IMR-90 (cell line): ENCODE results near the gene KCNMB1. TPM values are rescaled to one million over a fixed set of nuclear protein-coding genes. Genes with fewer than 3 reads are reported as not detected.

Experiments
- ATAC-seq: fragments of 200-7000 bp; cut with Tn5 transposase; 2 replicates; pipeline ENCODE4 v1.9.1; 2020; ENCODE audit warnings: low read depth, mild to moderate bottlenecking, moderate library complexity
- BruUV-seq: library from RNA; stranded (reverse); fragments of 400-500 nt; replicated peaks from 2 replicates; lab custom pipeline; 2021; lab: Mats Ljungman, UMichigan
- CTCF ChIA-PET: fragments of 300-600 bp; formaldehyde crosslinking; extraction: SDS; loops from one replicate; lab custom pipeline; 2021; ENCODE audit warnings: antibody characterized with exemption; lab: Yijun Ruan, JAX
- POLR2A ChIA-PET: fragments of 300-600 bp; sonication (Branson Sonifier 250); formaldehyde crosslinking; loops from one replicate; lab custom pipeline; 2022; ENCODE audit warnings: antibody characterized with exemption; ENCODE audit not compliant: unreplicated experiment; lab: Charles Lee
- DNase-seq: peaks from one replicate; pipeline ENCODE4 v3.0.0; 2013
- H2AFZ ChIP-seq: replicated peaks from 2 replicates; pipeline ENCODE3; 2013; ENCODE audit warnings: low read length, mild to moderate bottlenecking; ENCODE audit not compliant: poor library complexity
- H2AK5ac ChIP-seq: 2 replicates; pipeline ENCODE4 v1.6.1; 2013; ENCODE audit warnings: low read depth, low read length, inconsistent platforms
- H2AK9ac ChIP-seq: replicated peaks from 2 replicates; pipeline ENCODE3; 2013; ENCODE audit warnings: mild to moderate bottlenecking, low read depth, low read length, moderate library complexity; ENCODE audit not compliant: poor library complexity
- H2BK120ac ChIP-seq: 2 replicates; pipeline ENCODE4 v1.6.1; 2013; ENCODE audit warnings: low read depth, low read length, inconsistent platforms
- H2BK15ac ChIP-seq: 3 replicates; pipeline ENCODE4 v1.6.1; 2013; ENCODE audit warnings: low read depth, low read length, inconsistent platforms
- H2BK20ac ChIP-seq: 2 replicates; pipeline ENCODE4 v1.6.1; 2013; ENCODE audit warnings: low read depth, mild to moderate bottlenecking, inconsistent platforms, low read length, moderate library complexity
- H2BK5ac ChIP-seq: 2 replicates; pipeline ENCODE4 v1.6.1; 2013; ENCODE audit warnings: mild to moderate bottlenecking, low read depth, low read length, inconsistent platforms; ENCODE audit not compliant: poor library complexity, severe bottlenecking
- H3K14ac ChIP-seq: replicated peaks from 2 replicates; pipeline ENCODE4 v1.6.1; 2013; ENCODE audit warnings: low read depth, low read length, inconsistent platforms
- H3K18ac ChIP-seq: 2 replicates; pipeline ENCODE4 v1.6.1; 2013; ENCODE audit warnings: low read depth, low read length, control low read depth
- H3K23ac ChIP-seq: 2 replicates; pipeline ENCODE4 v1.6.1; 2013; ENCODE audit warnings: low read depth, low read length, inconsistent platforms
- H3K27ac ChIP-seq: 2 replicates; pipeline ENCODE4 v1.5.1; 2013; ENCODE audit warnings: mild to moderate bottlenecking, control low read depth, low read length; ENCODE audit not compliant: insufficient read depth
- H3K27me3 ChIP-seq: 2 replicates; pipeline ENCODE4 v1.6.1; 2013; ENCODE audit warnings: low read length; ENCODE audit not compliant: control insufficient read depth, insufficient read depth
- H3K36me3 ChIP-seq: 2 replicates; pipeline ENCODE4 v1.6.1; 2013; ENCODE audit warnings: low read length, mixed read lengths; ENCODE audit not compliant: control insufficient read depth, insufficient read depth
- H3K4ac ChIP-seq: 2 replicates; pipeline ENCODE4 v1.6.1; 2013; ENCODE audit warnings: low read depth, low read length, inconsistent platforms
- H3K4me1 ChIP-seq: 2 replicates; pipeline ENCODE4 v1.6.1; 2013; ENCODE audit warnings: low read length, mixed read lengths; ENCODE audit not compliant: control insufficient read depth, insufficient read depth
- H3K4me2 ChIP-seq: 2 replicates; pipeline ENCODE4 v1.6.1; 2013; ENCODE audit warnings: low read depth, mild to moderate bottlenecking, control low read depth, low read length, moderate library complexity
- H3K4me3 ChIP-seq: 2 replicates; pipeline ENCODE4 v1.5.1; 2013; ENCODE audit warnings: low read depth, mild to moderate bottlenecking, control low read depth, low read length, moderate library complexity; ENCODE audit not compliant: insufficient read depth
- H3K56ac ChIP-seq: 2 replicates; pipeline ENCODE4 v1.6.1; 2013; ENCODE audit warnings: low read length, inconsistent platforms; ENCODE audit not compliant: insufficient read depth; ENCODE audit errors: extremely low read depth
- H3K79me1 ChIP-seq, 2 experiments: 2 replicates each; pipeline ENCODE4 v1.6.1; 2013; ENCODE audit warnings: low read length in 2 of 2, inconsistent platforms in 1 of 2, low read depth in 1 of 2
- H3K9ac ChIP-seq: 2 replicates; pipeline ENCODE4 v1.6.1; 2013; ENCODE audit warnings: low read depth, low read length, control low read depth
- H3K9me1 ChIP-seq: 2 replicates; pipeline ENCODE4 v1.6.1; 2013; ENCODE audit warnings: low read length, inconsistent platforms; ENCODE audit not compliant: insufficient read depth
- H3K9me3 ChIP-seq: 2 replicates; pipeline ENCODE4 v1.6.1; 2013; ENCODE audit warnings: low read length; ENCODE audit not compliant: control insufficient read depth, insufficient read depth
- H4K20me1 ChIP-seq: 2 replicates; pipeline ENCODE4 v1.6.1; 2013; ENCODE audit warnings: low read length, inconsistent platforms; ENCODE audit not compliant: insufficient read depth
- H4K5ac ChIP-seq: 2 replicates; pipeline ENCODE4 v1.6.1; 2013; ENCODE audit warnings: mild to moderate bottlenecking, low read depth, low read length, control low read depth
- H4K8ac ChIP-seq, 2 experiments: 2 replicates each; pipeline ENCODE4 v1.6.1; 2013; ENCODE audit warnings: low read depth in 2 of 2, low read length in 2 of 2, control low read depth in 1 of 2, inconsistent platforms in 1 of 2
- H4K91ac ChIP-seq: 2 replicates; pipeline ENCODE4 v1.6.1; 2013; ENCODE audit warnings: low read depth, low read length, inconsistent platforms; ENCODE audit not compliant: insufficient read depth
- FOS ChIP-seq: fragments of 150-350 bp; IDR thresholded peaks from 2 replicates; pipeline ENCODE4 v1.6.1; 2016; ENCODE audit warnings: low read depth, low read length
- SMC3 ChIP-seq: fragments of 150-350 bp; IDR thresholded peaks from 2 replicates; pipeline ENCODE4 v1.6.1; 2016; ENCODE audit warnings: low read depth, mild to moderate bottlenecking, antibody characterized with exemption, low read length, moderate library complexity
- USF2 ChIP-seq: fragments of 150-350 bp; IDR thresholded peaks from 2 replicates; pipeline ENCODE4 v1.6.1; 2017; ENCODE audit warnings: mild to moderate bottlenecking, antibody characterized with exemption, low read length, low read depth
- WGBS, 2 experiments: methylation state at CpG; one replicate each; pipeline versions ENCODE4 v1.1.5 to v1.1.7; 2013; ENCODE audit warnings: missing lambda C conversion rate in 2 of 2; ENCODE audit not compliant: insufficient read length in 1 of 2; ENCODE audit errors: extremely low coverage in 2 of 2; 5-methylcytosine and 5-hydroxymethylcytosine counted together
- dilution Hi-C: fragments of 300-500 bp; cut with HindIII; formaldehyde crosslinking; loops from one replicate; pipeline ENCODE4 v1.14.3; 2018; ENCODE audit warnings: low sequenced_read_pairs; ENCODE audit not compliant: unreplicated experiment
- in situ Hi-C: fragments of 300-500 bp; cut with MboI; formaldehyde crosslinking; loops from 3 replicates; pipeline ENCODE4 v1.14.3; 2019; ENCODE audit warnings: low sequenced_read_pairs, inconsistent platforms, mixed read lengths
- intact Hi-C: fragments of 100-400 bp; cut with micrococcal nuclease; formaldehyde crosslinking; loops from 2 replicates; pipeline ENCODE4 v1.10.0; 2022
- polyA plus RNA-seq, 3 experiments: library from polyadenylated mRNA; depleted of rRNA; stranded (reverse); fragments of >200 nt; gene quantifications; 2 replicates each; pipeline ENCODE4 v1.2.3, GENCODE V29; 2012; ENCODE audit warnings: low replicate concordance in 1 of 3
- total RNA-seq: library from RNA; depleted of rRNA; stranded (reverse); fragments of >200 nt; gene quantifications from 2 replicates; pipeline ENCODE4 v1.2.3, GENCODE V29; 2012

KCNMB1 gene
- total and polyA plus RNA-seq, 2 of the 4 experiments (the other 2 are of a cell fraction), result not detected

DNA sequence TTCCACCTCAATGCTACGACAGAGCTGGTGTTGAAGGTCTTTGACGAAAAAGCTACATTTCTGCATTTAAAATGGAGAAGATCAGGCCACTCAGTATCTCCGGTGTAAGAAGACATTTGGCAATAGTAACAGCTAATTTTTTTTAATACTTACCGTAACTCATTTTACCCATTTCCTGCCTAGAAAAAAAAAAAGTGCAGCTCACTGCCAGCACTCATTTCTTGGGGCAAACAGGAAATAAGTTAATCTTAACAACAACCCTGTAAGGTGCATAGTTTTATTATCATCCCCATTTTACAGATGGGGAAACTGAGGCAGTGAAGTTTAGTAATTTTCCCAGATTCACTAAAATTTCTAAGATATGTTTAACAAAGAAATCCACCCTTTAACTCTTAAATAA is 27.4 kb upstream of the KCNMB1 start:
- ChIA-PET POLR2A (no interaction called here), CTCF (no interaction called here)
- intact Hi-C loops (no loop called here), in situ Hi-C loops (no loop called here), dilution Hi-C loops (no loop called here)
- Histone ChIP-seq H2AK5ac (no peak overlapping the region), H3K4me3 (no peak overlapping the region), H2AFZ (peak overlapping the region; percentile 70), H3K14ac (no peak overlapping the region), H2BK15ac (no peak overlapping the region), H3K79me1 (no peaks in the 10 kb centered on the region), H3K9ac (no peak overlapping the region), H3K9me3 (no peaks in the 10 kb centered on the region), H3K4me2 (no peak overlapping the region), H4K20me1 (no peaks in the 10 kb centered on the region), H2AK9ac (no peak overlapping the region), H3K36me3 (no peaks in the 10 kb centered on the region), H3K9me1 (no peaks in the 10 kb centered on the region), H4K91ac (no peak overlapping the region), H3K4me1 (no peaks in the 10 kb centered on the region), H3K18ac (no peak overlapping the region), H2BK5ac (no peak overlapping the region), H2BK20ac (no peak overlapping the region), H3K4ac (no peak overlapping the region), H4K8ac (no peak overlapping the region), H3K56ac (no peak overlapping the region), H3K27me3 (no peaks in the 10 kb centered on the region), H3K27ac (no peak overlapping the region), H4K5ac (no peak overlapping the region), H2BK120ac (no peak overlapping the region), H3K23ac (no peak overlapping the region)
- DNase-seq (no peak), ATAC-seq (no peak)
- no CpG with 5 or more reads among the region's 4 CpGs for WGBS, 2 experiments
- TF ChIP-seq FOS (no peak), USF2 (no peak), SMC3 (no peak)
- BruUV-seq, result no TSS peak
